Measurements from ENCODE around the gene EFNA3.

GRCh38 chr1:155081472-155082300, 3.0 kb downstream of the EFNA3 start:
- TF ChIP-seq, protein P1, sequence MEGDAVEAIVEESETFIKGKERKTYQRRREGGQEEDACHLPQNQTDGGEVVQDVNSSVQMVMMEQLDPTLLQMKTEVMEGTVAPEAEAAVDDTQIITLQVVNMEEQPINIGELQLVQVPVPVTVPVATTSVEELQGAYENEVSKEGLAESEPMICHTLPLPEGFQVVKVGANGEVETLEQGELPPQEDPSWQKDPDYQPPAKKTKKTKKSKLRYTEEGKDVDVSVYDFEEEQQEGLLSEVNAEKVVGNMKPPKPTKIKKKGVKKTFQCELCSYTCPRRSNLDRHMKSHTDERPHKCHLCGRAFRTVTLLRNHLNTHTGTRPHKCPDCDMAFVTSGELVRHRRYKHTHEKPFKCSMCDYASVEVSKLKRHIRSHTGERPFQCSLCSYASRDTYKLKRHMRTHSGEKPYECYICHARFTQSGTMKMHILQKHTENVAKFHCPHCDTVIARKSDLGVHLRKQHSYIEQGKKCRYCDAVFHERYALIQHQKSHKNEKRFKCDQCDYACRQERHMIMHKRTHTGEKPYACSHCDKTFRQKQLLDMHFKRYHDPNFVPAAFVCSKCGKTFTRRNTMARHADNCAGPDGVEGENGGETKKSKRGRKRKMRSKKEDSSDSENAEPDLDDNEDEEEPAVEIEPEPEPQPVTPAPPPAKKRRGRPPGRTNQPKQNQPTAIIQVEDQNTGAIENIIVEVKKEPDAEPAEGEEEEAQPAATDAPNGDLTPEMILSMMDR (IDR thresholded peaks at IDR 0.05), result no peak
- no peak for TF ChIP-seq POLR2A (IDR thresholded peaks at IDR 0.05)

All from heart left ventricle (tissue), 13 donors.